SU-DHL-6 (cell line): Measurements from ENCODE around the gene TAL1.

Experiments
- EZH2phosphoT487 ChIP-seq: fragments of 200-600 bp; sonication (generic), shearing (Covaris generic); conservative IDR thresholded peaks from 2 replicates; pipeline ENCODE4 v1.6.1; 2018; ENCODE audit warnings: mild to moderate bottlenecking, antibody characterized with exemption, low read length, moderate library complexity, mixed read lengths
- TF ChIP-seq, protein P1 (sequence below): fragments of 200-600 bp; sonication (generic); IDR thresholded peaks from one replicate; pipeline ENCODE4 v1.5.1; 2017; ENCODE audit warnings: antibody characterized with exemption, mild to moderate bottlenecking, low read length, moderate library complexity; ENCODE audit not compliant: insufficient read depth, poor library complexity, severe bottlenecking

DNA sequence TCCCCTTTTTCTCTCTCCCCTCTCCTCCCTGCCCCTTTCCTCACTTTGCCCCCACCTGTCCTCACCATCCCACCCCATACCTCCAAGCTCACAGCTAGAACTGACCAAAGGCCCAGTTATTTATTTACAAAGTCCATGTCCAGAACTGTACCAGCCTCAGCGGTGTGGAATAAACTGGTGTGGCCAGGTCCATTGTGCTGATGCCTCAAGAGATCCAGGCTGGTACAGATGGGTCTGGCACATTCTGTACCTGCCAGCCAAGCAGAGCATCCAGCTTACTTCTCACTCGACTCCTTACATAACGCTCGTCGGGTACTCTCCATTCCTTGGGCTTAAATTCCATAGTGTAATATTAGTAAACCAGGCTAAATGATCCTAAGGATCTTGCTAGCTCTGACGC lies 54.0 kb downstream of the TAL1 start:
- no peak for TF ChIP-seq EZH2phosphoT487
- TF ChIP-seq, protein P1, sequence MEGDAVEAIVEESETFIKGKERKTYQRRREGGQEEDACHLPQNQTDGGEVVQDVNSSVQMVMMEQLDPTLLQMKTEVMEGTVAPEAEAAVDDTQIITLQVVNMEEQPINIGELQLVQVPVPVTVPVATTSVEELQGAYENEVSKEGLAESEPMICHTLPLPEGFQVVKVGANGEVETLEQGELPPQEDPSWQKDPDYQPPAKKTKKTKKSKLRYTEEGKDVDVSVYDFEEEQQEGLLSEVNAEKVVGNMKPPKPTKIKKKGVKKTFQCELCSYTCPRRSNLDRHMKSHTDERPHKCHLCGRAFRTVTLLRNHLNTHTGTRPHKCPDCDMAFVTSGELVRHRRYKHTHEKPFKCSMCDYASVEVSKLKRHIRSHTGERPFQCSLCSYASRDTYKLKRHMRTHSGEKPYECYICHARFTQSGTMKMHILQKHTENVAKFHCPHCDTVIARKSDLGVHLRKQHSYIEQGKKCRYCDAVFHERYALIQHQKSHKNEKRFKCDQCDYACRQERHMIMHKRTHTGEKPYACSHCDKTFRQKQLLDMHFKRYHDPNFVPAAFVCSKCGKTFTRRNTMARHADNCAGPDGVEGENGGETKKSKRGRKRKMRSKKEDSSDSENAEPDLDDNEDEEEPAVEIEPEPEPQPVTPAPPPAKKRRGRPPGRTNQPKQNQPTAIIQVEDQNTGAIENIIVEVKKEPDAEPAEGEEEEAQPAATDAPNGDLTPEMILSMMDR: no peak
